B cell (primary cell): ENCODE results near the gene IFI27L2. TPM values are rescaled to one million over a fixed set of nuclear protein-coding genes. Genes with fewer than 3 reads are reported as not detected.

Experiments used
- polyA plus RNA-seq: library from polyadenylated mRNA; depleted of rRNA; stranded (reverse); fragments of >200 nt; gene quantifications from 2 replicates; pipeline ENCODE4 v1.2.3, GENCODE V29; 2012
- total RNA-seq, 2 donors: library from RNA; stranded (reverse); fragments of 120-200 nt in 1 of 2; gene quantifications; 1 replicate in 1 of 2; 2 replicates in 1 of 2; pipeline versions ENCODE4 v1.2.3 to v1.2.4, GENCODE V29; 2013 to 2022

IFI27L2 gene
- total and polyA plus RNA-seq, 2 donors (not counting 1 experiment from before 2014, with no cell fraction given), result 30.2 to 57.4 TPM

Other genes with a start within 250 kb of the IFI27L2 start
- not detected in 2 replicates for gene FAM181A, start 202.3 kb downstream of the IFI27L2 start, total RNA-seq
- not detected in 2 replicates for gene FAM181A, start 202.3 kb downstream of the IFI27L2 start, polyA plus RNA-seq
- 1.00 and 1.5 TPM in 2 replicates for gene ASB2, start 153.0 kb downstream of the IFI27L2 start, total RNA-seq
- 2.5 and 2.7 TPM in 2 replicates for gene ASB2, start 153.0 kb downstream of the IFI27L2 start, polyA plus RNA-seq
- gene CCDC197, start 132.3 kb downstream of the IFI27L2 start, total RNA-seq, result not detected in 2 replicates
- gene CCDC197, start 132.3 kb downstream of the IFI27L2 start, polyA plus RNA-seq, result not detected in 2 replicates
- gene OTUB2, start 103.3 kb downstream of the IFI27L2 start, total RNA-seq, result 0.17 and 0.19 TPM in 2 replicates
- gene OTUB2, start 103.3 kb downstream of the IFI27L2 start, polyA plus RNA-seq, result 0.04 TPM in 1 of 2 replicates, not detected in the other
- gene DDX24, start 48.4 kb downstream of the IFI27L2 start, total RNA-seq, result 191 and 211 TPM in 2 replicates
- 145 and 265 TPM in 2 replicates for gene DDX24, start 48.4 kb downstream of the IFI27L2 start, polyA plus RNA-seq
- 6.7 and 8.9 TPM in 2 replicates for gene IFI27L1, start 48.3 kb downstream of the IFI27L2 start, total RNA-seq
- 6.5 and 6.7 TPM in 2 replicates for gene IFI27L1, start 48.3 kb downstream of the IFI27L2 start, polyA plus RNA-seq
- gene IFI27, start 18.9 kb downstream of the IFI27L2 start, total RNA-seq, result 0.27 and 0.81 TPM in 2 replicates
- 0.15 and 0.52 TPM in 2 replicates for gene IFI27, start 18.9 kb downstream of the IFI27L2 start, polyA plus RNA-seq
- gene PPP4R4, start 44.7 kb upstream of the IFI27L2 start, total RNA-seq, result not detected in 2 replicates
- 0.03 TPM in 1 of 2 replicates, not detected in the other for gene PPP4R4, start 44.7 kb upstream of the IFI27L2 start, polyA plus RNA-seq
- not detected in 2 replicates for gene SERPINA10, start 163.7 kb upstream of the IFI27L2 start, total RNA-seq
- not detected in 2 replicates for gene SERPINA10, start 163.7 kb upstream of the IFI27L2 start, polyA plus RNA-seq
- gene SERPINA6, start 193.7 kb upstream of the IFI27L2 start, total RNA-seq, result not detected in 2 replicates
- not detected in 2 replicates for gene SERPINA6, start 193.7 kb upstream of the IFI27L2 start, polyA plus RNA-seq
- not detected in 2 replicates for gene SERPINA2, start 237.1 kb upstream of the IFI27L2 start, total RNA-seq
- gene SERPINA2, start 237.1 kb upstream of the IFI27L2 start, polyA plus RNA-seq, result 0.10 TPM in 1 of 2 replicates, not detected in the other